Measurements from ENCODE around the gene ADGRD1.

The ADGRD1 gene

DNA sequence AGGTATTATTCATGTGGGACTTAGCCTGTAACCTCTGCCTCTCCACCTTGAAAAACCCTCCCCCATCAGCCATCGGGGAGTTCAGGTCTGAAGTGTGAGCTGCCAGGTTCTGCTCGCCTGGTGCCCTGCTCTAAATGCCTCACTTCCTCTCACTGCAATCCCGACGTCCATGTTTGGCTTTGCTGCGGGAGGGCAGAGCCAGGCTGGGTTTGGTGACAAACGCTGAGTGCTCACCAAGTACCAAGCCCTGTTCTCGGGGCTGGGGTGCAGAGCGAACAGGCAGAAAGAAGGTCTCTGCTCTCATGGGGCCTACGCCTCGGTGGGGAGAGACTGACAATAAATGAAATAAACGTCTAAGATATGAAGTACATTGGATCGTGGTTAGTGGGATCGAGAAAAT, 2.1 kb upstream of the ADGRD1 start:
- H3K4me3 ChIP-seq (ENCODE audit: low read depth, low read length, poor library complexity, severe bottlenecking) = no peak overlapping the region
- H3K9me2 ChIP-seq (ENCODE audit: low read depth, low read length) = no peaks in the 10 kb centered on the region
- H3K4me1 ChIP-seq (ENCODE audit: insufficient read depth, low read length, severe bottlenecking) = no peaks in the 10 kb centered on the region
- no peak overlapping the region for H2AFZ ChIP-seq (ENCODE audit: low read length)
- H4K20me1 ChIP-seq (ENCODE audit: insufficient read depth, low read length) = no peaks in the 10 kb centered on the region
- H3K36me3 ChIP-seq (ENCODE audit: insufficient read depth, low read length) = no peaks in the 10 kb centered on the region
- H3F3A ChIP-seq (ENCODE audit: insufficient read depth, low read length) = no peaks in the 10 kb centered on the region
- no peak for TF ChIP-seq CTCF (IDR thresholded peaks at IDR 0.05; ENCODE audit: low read length)
- no peak for TF ChIP-seq EZH2 (IDR thresholded peaks at IDR 0.05; ENCODE audit: borderline replicate concordance, low read length)
- no peak overlapping the region for H3K9ac ChIP-seq (ENCODE audit: low read length)
- no peaks in the 10 kb centered on the region for H3K79me2 ChIP-seq (ENCODE audit: insufficient read depth, low read length)
- no peak overlapping the region for H3K4me2 ChIP-seq (ENCODE audit: low read length)
- H3K9me3 ChIP-seq (ENCODE audit: low read length) = no peaks in the 10 kb centered on the region
- no peak overlapping the region for H3K27ac ChIP-seq (ENCODE audit: low read depth, low read length, poor library complexity, severe bottlenecking)
- no peaks in the 10 kb centered on the region; the same call in 1 of the 2 replicates for H3K27me3 ChIP-seq (ENCODE audit: insufficient read depth, low read length)

DNA sequence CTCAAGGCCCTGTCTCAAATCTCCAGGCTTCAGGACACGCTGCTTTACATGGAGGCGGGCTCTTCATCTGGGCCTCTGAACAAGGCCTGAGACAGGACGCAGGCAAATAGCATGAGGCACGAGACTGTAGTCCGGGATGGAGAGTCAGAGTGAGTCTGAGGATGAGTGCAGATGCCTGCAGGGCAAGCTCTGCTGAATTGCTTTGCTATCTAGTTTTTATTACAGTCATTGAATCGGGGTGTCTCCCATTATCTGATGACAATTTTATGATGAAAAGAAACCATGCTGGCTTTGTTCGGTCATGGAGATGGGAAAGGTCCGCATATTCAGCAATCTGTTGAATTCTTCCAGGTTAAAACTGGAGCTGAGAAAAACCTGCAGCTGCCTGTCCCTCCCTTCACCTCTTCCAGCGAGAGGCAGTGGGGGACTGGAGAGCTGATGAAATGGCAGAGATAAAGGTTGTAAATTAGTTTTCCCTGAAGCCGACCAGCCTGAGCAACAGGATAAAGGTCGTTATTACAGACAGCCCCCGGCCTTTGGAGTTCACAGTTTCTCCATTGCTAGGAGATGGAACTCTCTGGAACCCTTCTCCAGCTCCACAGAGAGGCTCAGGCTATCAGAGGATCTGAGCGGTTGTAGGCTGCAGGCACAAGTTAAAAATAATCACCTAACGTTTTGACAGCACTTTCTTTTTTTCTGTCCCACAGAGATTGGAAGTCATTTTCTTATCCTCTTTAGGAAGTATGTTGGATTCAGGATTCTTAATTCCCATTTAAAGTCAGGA, 1.3 kb upstream of the ADGRD1 start:
- Histone ChIP-seq H3K79me2 (ENCODE audit: insufficient read depth, low read length) (no peaks in the 10 kb centered on the region), H3K9ac (ENCODE audit: low read length) (no peak overlapping the region), H3K9me2 (ENCODE audit: low read depth, low read length) (no peaks in the 10 kb centered on the region), H4K20me1 (ENCODE audit: insufficient read depth, low read length) (no peaks in the 10 kb centered on the region), H3K9me3 (ENCODE audit: low read length) (no peaks in the 10 kb centered on the region), H3K27ac (ENCODE audit: low read depth, low read length, poor library complexity, severe bottlenecking) (no peak overlapping the region), H3K27me3 (ENCODE audit: insufficient read depth, low read length) (peaks cover 3% of the 10 kb centered on the region; the same call in 1 of the 2 replicates), H3K4me1 (ENCODE audit: insufficient read depth, low read length, severe bottlenecking) (no peaks in the 10 kb centered on the region), H3F3A (ENCODE audit: insufficient read depth, low read length) (no peaks in the 10 kb centered on the region), H3K4me3 (ENCODE audit: low read depth, low read length, poor library complexity, severe bottlenecking) (no peak overlapping the region), H3K4me2 (ENCODE audit: low read length) (no peak overlapping the region), H3K36me3 (ENCODE audit: insufficient read depth, low read length) (no peaks in the 10 kb centered on the region), H2AFZ (ENCODE audit: low read length) (no peak overlapping the region)
- TF ChIP-seq EZH2 (IDR thresholded peaks at IDR 0.05; ENCODE audit: borderline replicate concordance, low read length) = no peak

GRCh38 chr12:130954544-130954831, 781 bp downstream of the ADGRD1 start:
- Histone ChIP-seq H2AFZ (ENCODE audit: low read length) (no peak overlapping the region), H3K36me3 (ENCODE audit: insufficient read depth, low read length) (no peaks in the 10 kb centered on the region), H3K9me2 (ENCODE audit: low read depth, low read length) (no peaks in the 10 kb centered on the region), H3K4me1 (ENCODE audit: insufficient read depth, low read length, severe bottlenecking) (no peaks in the 10 kb centered on the region), H3K4me2 (ENCODE audit: low read length) (no peak overlapping the region), H4K20me1 (ENCODE audit: insufficient read depth, low read length) (no peaks in the 10 kb centered on the region), H3K9ac (ENCODE audit: low read length) (no peak overlapping the region), H3F3A (ENCODE audit: insufficient read depth, low read length) (no peaks in the 10 kb centered on the region), H3K4me3 (ENCODE audit: low read depth, low read length, poor library complexity, severe bottlenecking) (no peak overlapping the region), H3K9me3 (ENCODE audit: low read length) (no peaks in the 10 kb centered on the region), H3K27ac (ENCODE audit: low read depth, low read length, poor library complexity, severe bottlenecking) (no peak overlapping the region), H3K79me2 (ENCODE audit: insufficient read depth, low read length) (no peaks in the 10 kb centered on the region), H3K27me3 (ENCODE audit: insufficient read depth, low read length) (peaks cover 3% of the 10 kb centered on the region; the same call in 1 of the 2 replicates)
- TF ChIP-seq CTCF (IDR thresholded peaks at IDR 0.05; ENCODE audit: low read length) (no peak), EZH2 (IDR thresholded peaks at IDR 0.05; ENCODE audit: borderline replicate concordance, low read length) (no peak)

Data from OCI-LY1 (cell line).